MCF 10A (cell line): ENCODE data around the gene PLXND1. TPM values are rescaled to one million over a fixed set of nuclear protein-coding genes. Genes with fewer than 3 reads are reported as not detected.

ENCODE experiments used
- BruUV-seq: library from RNA; stranded (reverse); fragments of 400-500 nt; replicated peaks from 2 replicates; lab custom pipeline; 2021; lab: Mats Ljungman, UMichigan
- CTCF ChIA-PET: fragments of 300-600 bp; sonication (Branson Sonifier 250); formaldehyde crosslinking; extraction: SDS; loops from one replicate; lab custom pipeline; 2021; ENCODE audit warnings: antibody characterized with exemption, inconsistent platforms; lab: Yijun Ruan, JAX
- POLR2A ChIA-PET: fragments of 300-600, 350-650 bp; sonication (Branson Sonifier 250); formaldehyde crosslinking; extraction: SDS; loops from one replicate; lab custom pipeline; 2020; ENCODE audit warnings: antibody characterized with exemption, inconsistent platforms; lab: Yijun Ruan, JAX
- DNase-seq: peaks from one replicate; pipeline ENCODE4 v3.0.0-alpha.2; 2018; ENCODE audit not compliant: unreplicated experiment
- H3K27ac Mint-ChIP-seq: one replicate; pipeline ENCODE4 v1.8.0; 2022; ENCODE audit warnings: mild to moderate bottlenecking, low read depth, mixed read lengths; ENCODE audit not compliant: unreplicated experiment
- H3K27me3 Mint-ChIP-seq: one replicate; pipeline ENCODE4 v1.8.0; 2022; ENCODE audit warnings: mixed read lengths; ENCODE audit not compliant: insufficient read depth, unreplicated experiment
- H3K36me3 Mint-ChIP-seq: one replicate; pipeline ENCODE4 v1.8.0; 2022; ENCODE audit warnings: mild to moderate bottlenecking, moderate library complexity, mixed read lengths; ENCODE audit not compliant: insufficient read depth, unreplicated experiment
- H3K4me1 Mint-ChIP-seq: one replicate; pipeline ENCODE4 v1.8.0; 2022; ENCODE audit warnings: mixed read lengths; ENCODE audit not compliant: insufficient read depth, unreplicated experiment
- H3K4me3 Mint-ChIP-seq: one replicate; pipeline ENCODE4 v1.8.0; 2022; ENCODE audit warnings: mild to moderate bottlenecking, moderate library complexity, mixed read lengths; ENCODE audit not compliant: unreplicated experiment
- H3K9me3 Mint-ChIP-seq: one replicate; pipeline ENCODE4 v1.8.0; 2022; ENCODE audit warnings: mixed read lengths; ENCODE audit not compliant: unreplicated experiment
- CTCF ChIP-seq: fragments of 200-600 bp; IDR thresholded peaks from one replicate; pipeline ENCODE4 v1.8.0; 2022; ENCODE audit warnings: antibody characterized with exemption, mild to moderate bottlenecking; ENCODE audit not compliant: unreplicated experiment
- intact Hi-C: fragments of 100-400 bp; cut with micrococcal nuclease; formaldehyde crosslinking; loops from 2 replicates; pipeline ENCODE4 v1.14.1; 2022
- total RNA-seq: library from RNA; stranded (reverse); gene quantifications from 2 replicates; pipeline ENCODE4 v1.2.3, GENCODE V29; 2022

PLXND1 gene
- total RNA-seq, 1 experiment from 2014 or later, result 5.6 TPM

DNA sequence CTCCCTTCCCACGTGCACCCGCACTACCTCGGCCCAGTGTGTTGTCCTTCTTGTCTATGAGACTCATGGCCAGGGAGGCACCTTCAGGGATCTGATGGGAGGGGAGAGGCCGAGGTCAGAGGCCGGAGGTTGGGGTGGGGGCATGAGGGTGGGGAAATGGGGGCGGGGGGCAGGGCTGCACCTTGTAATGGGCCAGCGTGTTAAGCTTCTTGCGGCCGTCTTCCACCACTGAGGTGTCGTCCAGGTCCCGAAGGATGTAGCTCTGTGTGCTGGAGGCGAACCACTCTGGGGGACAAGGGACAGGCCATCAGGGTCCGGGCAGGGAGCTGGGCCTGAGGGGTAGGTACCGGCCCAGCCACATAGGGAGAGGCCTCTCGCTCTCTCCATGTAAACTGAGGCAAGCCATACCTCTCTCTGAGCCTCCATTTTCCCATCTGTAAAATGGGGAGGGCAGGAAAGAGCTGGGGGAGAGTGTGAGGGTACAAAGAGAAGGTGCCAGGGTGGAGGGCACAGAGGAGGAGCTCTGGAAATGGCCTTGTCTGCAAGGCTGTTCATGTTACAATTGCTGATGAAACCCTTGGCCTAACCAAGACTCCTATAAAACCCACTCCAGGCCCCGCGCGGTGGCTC lies 44.7 kb downstream of the PLXND1 start:
- intact Hi-C loops, result no loop called here
- H3K27ac Mint-ChIP-seq, result no peak overlapping the region
- no peak for DNase-seq
- no peaks in the 10 kb centered on the region for H3K27me3 Mint-ChIP-seq
- no peaks in the 10 kb centered on the region for H3K9me3 Mint-ChIP-seq
- ChIA-PET CTCF (interaction anchor here (0.7 kb wide), 1 partner anchor 27 kb away, joined by 3 read pairs; no protein-coding TSS in a partner anchor), POLR2A (no interaction called here)
- no TSS peak for BruUV-seq
- peaks cover 7% of the 10 kb centered on the region for H3K4me1 Mint-ChIP-seq
- H3K36me3 Mint-ChIP-seq, result peaks cover 6% of the 10 kb centered on the region
- no peak overlapping the region for H3K4me3 Mint-ChIP-seq
- no peak for TF ChIP-seq CTCF

DNA sequence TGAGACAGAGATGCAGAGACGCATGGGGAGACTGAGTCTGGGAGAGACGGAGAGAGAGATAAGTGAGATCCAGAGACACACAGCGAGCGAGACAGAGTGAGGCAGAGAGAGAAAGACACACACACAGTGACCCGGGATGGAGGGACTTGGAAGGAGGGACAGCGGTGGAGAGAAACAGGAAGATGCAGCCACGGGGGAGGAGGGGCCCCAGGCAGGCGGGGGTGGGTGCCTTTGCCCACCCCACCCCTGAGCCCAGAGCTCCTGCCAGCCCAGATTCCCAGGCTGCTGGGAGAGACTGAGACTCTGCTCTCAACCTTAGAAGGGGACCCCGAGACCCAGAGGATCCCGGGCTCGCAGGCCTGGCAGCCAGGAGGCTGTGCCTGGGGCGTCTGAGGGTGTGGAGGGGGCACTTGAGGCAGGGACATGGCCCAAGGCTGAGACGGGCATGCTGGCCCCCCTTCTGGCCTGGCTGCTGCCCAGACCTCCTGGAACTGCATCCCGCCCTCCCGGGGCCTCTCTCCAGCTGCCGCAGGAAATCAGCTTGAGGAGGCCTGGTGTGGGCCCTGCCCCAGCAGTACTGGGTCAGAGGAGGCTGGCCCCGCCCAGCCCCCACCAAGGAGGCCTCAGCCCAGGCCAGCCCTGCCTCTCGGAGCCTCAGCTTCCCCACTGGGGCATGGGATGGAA lies 45.4 kb downstream of the PLXND1 start:
- BruUV-seq, result no TSS peak
- no peak for TF ChIP-seq CTCF
- Mint-ChIP-seq H3K9me3 (no peaks in the 10 kb centered on the region), H3K4me1 (peaks cover 7% of the 10 kb centered on the region), H3K27me3 (no peaks in the 10 kb centered on the region), H3K36me3 (peaks cover 6% of the 10 kb centered on the region), H3K27ac (no peak overlapping the region), H3K4me3 (no peak overlapping the region)
- CTCF ChIA-PET, result no interaction called here
- intact Hi-C loops, result no loop called here
- POLR2A ChIA-PET, result no interaction called here
- DNase-seq, result no peak

- no peak for TF ChIP-seq CTCF
- H3K36me3 Mint-ChIP-seq, result peaks cover 6% of the 10 kb centered on the region
- no peak overlapping the region for H3K4me3 Mint-ChIP-seq
- intact Hi-C loops, result no loop called here
- no TSS peak for BruUV-seq
- H3K4me1 Mint-ChIP-seq, result peaks cover 7% of the 10 kb centered on the region
- H3K9me3 Mint-ChIP-seq, result no peaks in the 10 kb centered on the region
- DNase-seq, result no peak
- H3K27ac Mint-ChIP-seq, result no peak overlapping the region
- ChIA-PET CTCF (interaction anchor here (0.6 kb wide), 1 partner anchor 555 kb away, joined by 3 read pairs; no protein-coding TSS in a partner anchor), POLR2A (no interaction called here)
- H3K27me3 Mint-ChIP-seq, result no peaks in the 10 kb centered on the region
Observed at GRCh38 chr3:129560269-129560787, 46.1 kb downstream of the PLXND1 start.

DNA sequence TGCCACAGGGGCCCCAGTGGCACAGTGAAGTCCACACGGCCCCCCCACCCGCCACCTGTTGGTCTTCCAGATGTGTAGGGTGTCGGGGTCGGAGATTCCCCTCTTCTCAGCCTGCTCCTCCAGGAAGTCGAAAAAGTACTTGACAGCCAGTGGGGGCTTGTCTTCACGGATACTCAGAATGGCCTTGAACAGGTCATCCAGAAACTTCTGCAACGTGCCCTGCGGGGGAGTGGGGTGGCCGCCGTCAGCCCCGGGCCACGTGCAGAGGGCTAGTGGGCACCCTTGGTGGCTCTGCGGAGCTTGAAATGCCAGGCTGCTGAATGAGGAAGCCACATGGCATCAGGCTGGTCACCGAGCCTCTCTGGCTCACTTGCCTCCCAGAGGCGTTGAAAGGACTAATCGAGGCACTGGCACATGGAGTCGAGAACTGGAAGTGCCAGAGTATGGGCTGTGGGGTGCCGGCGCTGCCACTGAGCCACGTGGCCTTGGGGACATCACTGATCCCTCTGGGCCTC lies 46.9 kb downstream of the PLXND1 start:
- BruUV-seq, result no TSS peak
- Mint-ChIP-seq H3K27ac (no peak overlapping the region), H3K9me3 (no peaks in the 10 kb centered on the region), H3K4me1 (peaks cover 7% of the 10 kb centered on the region), H3K27me3 (no peaks in the 10 kb centered on the region), H3K36me3 (peaks cover 6% of the 10 kb centered on the region), H3K4me3 (no peak overlapping the region)
- DNase-seq, result no peak
- intact Hi-C loops, result no loop called here
- POLR2A ChIA-PET, result no interaction called here
- CTCF ChIA-PET, result no interaction called here
- no peak for TF ChIP-seq CTCF
